WI38 (cell line): Measurements from ENCODE around the gene NLK.

Experiments
- H3K4me3 ChIP-seq: 2 replicates; pipeline ENCODE4 v1.5.1; 2011; ENCODE audit warnings: low read depth, mild to moderate bottlenecking, control low read depth, low read length
- CTCF ChIP-seq: IDR thresholded peaks from 2 replicates; pipeline ENCODE4 v1.5.1; 2012; ENCODE audit warnings: low read depth, mild to moderate bottlenecking, control low read depth, low read length

Gene NLK

GRCh38 chr17:28057731-28058246 lies 15.3 kb downstream of the NLK start:
- H3K4me3 ChIP-seq: no peak overlapping the region
- no peak for TF ChIP-seq CTCF

- no peak for TF ChIP-seq CTCF
- H3K4me3 ChIP-seq: no peak overlapping the region
Measured at GRCh38 chr17:28059675-28060074, 17.2 kb downstream of the NLK start.

GRCh38 chr17:28065706-28066105 lies 23.2 kb downstream of the NLK start:
- TF ChIP-seq CTCF: no peak
- no peak overlapping the region for H3K4me3 ChIP-seq

- H3K4me3 ChIP-seq: no peak overlapping the region
- no peak for TF ChIP-seq CTCF
Measured at GRCh38 chr17:28069061-28069460, 26.6 kb downstream of the NLK start.

GRCh38 chr17:28071179-28071578 lies 28.7 kb downstream of the NLK start:
- no peak overlapping the region for H3K4me3 ChIP-seq
- TF ChIP-seq CTCF: no peak

- H3K4me3 ChIP-seq: no peak overlapping the region
- TF ChIP-seq CTCF: no peak
Measured at GRCh38 chr17:28071891-28072606, 29.6 kb downstream of the NLK start.

- no peak for TF ChIP-seq CTCF
- no peak overlapping the region for H3K4me3 ChIP-seq
Measured at GRCh38 chr17:28072936-28073533, 30.6 kb downstream of the NLK start.
